Measurements from ENCODE around the gene VGF. TPM values are rescaled to one million over a fixed set of nuclear protein-coding genes. Genes with fewer than 3 reads are reported as not detected.

The VGF gene
- total RNA-seq, 1 donor from 2014 or later: 0.21 TPM

DNA sequence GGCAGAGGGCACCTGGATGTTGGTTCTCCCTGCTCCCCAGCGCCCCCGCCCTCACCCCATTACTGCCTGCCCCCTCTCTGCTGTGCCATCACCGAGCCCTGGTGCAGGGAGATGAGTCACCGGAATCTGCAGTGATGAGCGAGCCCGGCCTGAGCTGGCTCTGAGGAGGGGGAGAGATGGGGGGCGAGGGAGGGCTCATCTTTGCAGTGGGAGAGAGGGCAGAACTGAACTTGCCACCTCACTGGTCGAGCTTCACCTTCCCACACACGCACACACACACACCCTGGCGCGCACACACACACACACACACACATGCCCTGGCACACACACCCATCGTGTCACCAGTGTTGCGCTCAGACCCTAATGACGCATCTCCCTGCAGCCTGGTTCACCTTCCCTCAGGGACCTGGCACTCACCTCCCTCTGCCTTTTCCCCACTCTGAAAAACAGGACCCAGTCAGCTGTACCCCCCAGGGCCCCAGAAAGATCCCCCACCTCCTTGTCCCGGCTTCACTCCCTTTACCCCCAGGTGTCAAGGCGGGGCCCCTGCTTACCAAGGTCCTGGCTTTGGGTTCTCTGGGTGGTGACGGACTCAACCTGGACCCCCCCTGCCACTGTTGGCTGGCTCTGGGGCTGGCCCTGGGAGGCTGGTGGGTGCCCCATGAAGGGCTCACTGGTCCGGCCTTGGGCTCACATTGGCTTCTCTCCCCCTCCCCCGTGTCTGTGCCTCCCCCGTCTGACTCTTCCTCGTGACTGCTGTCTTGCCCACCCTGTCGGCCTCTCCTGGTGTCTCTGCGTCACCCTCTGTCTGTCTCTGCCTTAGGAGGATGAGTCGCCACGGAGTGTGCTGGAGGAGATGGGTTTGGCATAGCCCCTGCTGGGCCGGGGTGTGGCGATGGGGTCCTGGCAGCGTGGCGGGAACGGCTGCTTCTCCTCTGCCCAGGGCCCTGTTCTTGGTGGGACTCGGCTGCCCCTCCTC is 5.4 kb downstream of the VGF start:
- Mint-ChIP-seq H3K4me1 (ENCODE audit: low read depth) (peaks cover 13% of the 10 kb centered on the region), H3K4me3 (no peak overlapping the region), H3K27me3 (ENCODE audit: insufficient read depth) (peaks cover 15% of the 10 kb centered on the region), H3K9me3 (no peaks in the 10 kb centered on the region), H3K36me3 (ENCODE audit: low read depth) (peaks cover 20% of the 10 kb centered on the region), H3K27ac (no peak overlapping the region)
- no peak for DNase-seq (ENCODE audit: low spot score)
- intact Hi-C loops (cut with micrococcal nuclease): no loop called here

DNA sequence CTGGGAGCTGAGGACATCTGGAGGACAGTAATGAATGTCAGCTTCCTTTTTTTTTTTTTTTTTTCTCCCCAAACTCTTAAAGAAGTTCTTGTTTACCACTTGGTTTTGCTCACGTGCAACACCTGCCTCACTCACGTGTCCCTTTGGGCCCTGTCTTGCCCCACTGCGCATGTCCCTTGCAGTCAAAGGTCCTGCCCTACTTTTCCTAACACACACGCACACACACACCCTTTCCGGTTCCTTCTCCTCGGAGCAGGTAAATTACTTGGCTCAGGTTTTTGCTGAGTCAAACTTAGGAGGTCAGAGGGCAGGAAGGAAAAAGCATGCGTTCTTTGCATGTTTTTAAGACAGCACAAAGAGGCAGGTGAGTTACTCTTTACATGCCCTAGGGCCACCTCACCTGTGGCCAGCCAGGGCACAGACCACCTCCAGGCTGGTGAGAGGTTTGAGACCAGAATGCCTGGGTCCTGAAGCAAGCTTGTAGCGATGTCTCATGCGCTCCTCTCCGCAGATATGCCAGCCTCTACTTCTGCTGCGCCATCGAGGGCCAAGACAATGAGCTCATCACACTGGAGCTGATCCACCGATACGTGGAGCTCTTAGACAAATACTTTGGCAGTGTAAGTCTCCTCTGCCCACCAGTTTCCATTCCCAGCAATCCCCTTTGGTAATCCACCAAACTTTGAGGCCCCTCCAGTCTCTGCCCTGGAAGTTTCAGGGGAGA is 8.3 kb downstream of the VGF start:
- no peaks in the 10 kb centered on the region for H3K9me3 Mint-ChIP-seq

DNA sequence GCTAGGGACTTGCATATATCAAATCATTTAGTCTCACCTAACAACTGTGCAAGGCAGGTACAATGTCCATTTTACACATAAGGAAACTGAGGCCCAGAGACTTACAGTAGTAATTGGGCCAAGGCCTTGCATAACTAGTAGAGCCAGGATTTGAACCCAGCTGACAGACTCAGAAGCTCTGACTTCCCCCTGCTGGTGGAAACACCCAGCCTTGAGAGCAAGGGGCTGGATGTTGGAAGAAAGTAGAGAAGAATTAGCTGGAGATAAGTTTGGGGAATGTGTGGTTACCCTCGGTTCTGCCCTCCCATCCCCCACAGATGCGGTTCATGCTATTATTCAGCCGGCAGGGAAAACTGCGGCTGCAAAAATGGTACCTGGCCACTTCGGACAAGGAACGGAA is 9.1 kb downstream of the VGF start:
- Mint-ChIP-seq H3K36me3 (ENCODE audit: low read depth) (peaks cover 18% of the 10 kb centered on the region), H3K9me3 (no peaks in the 10 kb centered on the region), H3K27ac (no peak overlapping the region), H3K4me1 (ENCODE audit: low read depth) (peaks cover 14% of the 10 kb centered on the region), H3K4me3 (no peak overlapping the region), H3K27me3 (ENCODE audit: insufficient read depth) (peaks cover 11% of the 10 kb centered on the region)
- intact Hi-C loops (cut with micrococcal nuclease): no loop called here
- DNase-seq (ENCODE audit: low spot score): no peak

More for the DNA sequence above, 8.3 kb downstream of the VGF start:
- intact Hi-C loops (cut with micrococcal nuclease): no loop called here
- peaks cover 20% of the 10 kb centered on the region for H3K36me3 Mint-ChIP-seq (ENCODE audit: low read depth)
- peak overlapping the region; percentile 21 for H3K4me3 Mint-ChIP-seq
- DNase-seq (ENCODE audit: low spot score): no peak
- H3K4me1 Mint-ChIP-seq (ENCODE audit: low read depth): peaks cover 14% of the 10 kb centered on the region
- peaks cover 11% of the 10 kb centered on the region for H3K27me3 Mint-ChIP-seq (ENCODE audit: insufficient read depth)
- H3K27ac Mint-ChIP-seq: no peak overlapping the region

DNA sequence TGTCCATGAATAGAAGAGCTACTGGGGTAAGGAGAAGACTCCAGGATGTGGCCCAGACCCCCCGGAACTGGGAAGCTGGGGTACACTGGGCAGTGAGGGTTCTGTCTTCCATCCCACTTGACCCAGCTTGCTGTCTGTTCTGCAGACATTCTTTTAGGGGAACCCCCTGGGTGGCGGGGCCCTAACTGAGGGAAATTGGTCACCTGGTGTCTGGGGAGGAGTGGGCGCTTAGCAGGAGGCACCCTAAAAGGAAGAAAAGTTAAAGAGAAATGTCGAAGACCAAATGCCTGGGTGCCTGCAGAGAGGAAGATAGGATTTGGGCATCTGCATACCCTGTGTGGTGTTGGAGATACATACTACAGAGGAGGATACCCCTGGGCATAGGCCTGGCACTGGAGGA is 10.1 kb downstream of the VGF start:
- Mint-ChIP-seq H3K36me3 (ENCODE audit: low read depth) (peaks cover 11% of the 10 kb centered on the region), H3K27ac (no peak overlapping the region), H3K27me3 (ENCODE audit: insufficient read depth) (peaks cover 11% of the 10 kb centered on the region), H3K9me3 (no peaks in the 10 kb centered on the region), H3K4me3 (peak overlapping the region; percentile 83), H3K4me1 (ENCODE audit: low read depth) (peaks cover 14% of the 10 kb centered on the region)
- intact Hi-C loops (cut with micrococcal nuclease): no loop called here
- DNase-seq (ENCODE audit: low spot score): no peak

DNA sequence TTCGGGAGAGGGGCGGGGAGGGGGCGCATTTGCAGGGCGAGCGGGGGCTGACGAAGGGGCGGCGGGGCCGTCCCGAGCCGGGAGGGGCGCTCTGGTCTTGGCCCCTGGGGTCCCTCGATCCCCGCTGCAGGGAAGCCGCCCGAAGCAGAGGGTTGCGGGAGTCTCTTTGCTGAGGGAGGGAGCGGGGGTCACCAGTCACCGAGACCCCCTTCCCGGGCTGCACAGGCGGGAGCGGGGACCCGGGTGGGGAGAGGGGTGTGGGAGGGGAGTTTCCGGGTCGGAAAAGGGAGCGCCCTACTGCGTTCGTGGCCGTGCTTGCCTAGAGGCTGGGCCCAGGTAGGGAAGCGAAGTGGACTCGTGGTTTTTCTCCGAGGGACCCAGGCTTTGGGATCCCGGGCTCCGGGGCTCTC is 10.7 kb downstream of the VGF start:
- no peak for DNase-seq (ENCODE audit: low spot score)
- Mint-ChIP-seq H3K36me3 (ENCODE audit: low read depth) (peaks cover 10% of the 10 kb centered on the region), H3K4me3 (peak overlapping the region; percentile 83), H3K4me1 (ENCODE audit: low read depth) (peaks cover 14% of the 10 kb centered on the region), H3K27ac (peak overlapping the region; percentile 37), H3K27me3 (ENCODE audit: insufficient read depth) (peaks cover 12% of the 10 kb centered on the region), H3K9me3 (no peaks in the 10 kb centered on the region)
- intact Hi-C loops (cut with micrococcal nuclease): loop anchor here (1.0 kb wide), 6 partner anchors 10 to 98 kb away; partner anchors contain the start of genes PLOD3 and VGF

DNA sequence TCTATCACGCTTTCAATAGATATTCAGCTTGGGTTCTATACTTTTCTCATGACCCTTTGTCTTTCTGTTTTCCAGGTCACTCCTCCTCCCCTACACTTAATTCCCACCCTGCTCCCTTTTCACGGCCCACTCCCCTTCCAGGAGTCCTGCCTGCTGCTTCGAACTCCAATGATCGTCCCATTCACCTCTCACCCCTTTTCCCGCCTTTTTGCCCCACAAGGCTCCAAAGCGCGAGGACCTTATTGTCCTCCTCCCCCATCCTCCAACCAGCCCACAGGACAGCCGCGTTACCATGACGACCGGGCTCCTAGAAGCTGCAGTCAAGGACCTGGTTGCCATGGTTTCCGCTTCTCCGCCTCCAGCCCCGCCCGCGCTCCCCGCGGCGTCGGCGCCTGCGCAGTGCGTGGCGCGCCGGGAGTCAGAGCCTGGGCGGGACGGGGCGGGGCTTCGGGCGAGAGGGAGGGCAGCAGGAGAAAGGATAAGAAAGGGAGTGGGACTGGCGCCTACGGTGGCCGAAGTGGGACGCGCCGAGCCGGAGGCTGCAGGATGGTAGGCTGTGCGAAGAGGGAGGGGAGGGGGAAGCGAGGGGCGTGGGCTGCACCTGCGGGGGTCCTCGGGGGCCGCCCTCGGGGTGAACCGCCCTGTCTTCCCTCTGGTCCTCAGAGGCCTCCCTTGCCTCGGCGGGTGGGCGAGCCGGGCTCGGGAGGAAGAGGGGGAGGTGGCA is 11.2 kb downstream of the VGF start, which contains the start of gene AP1S1:
Gene AP1S1, plus strand, starts transcription at position 508 of the 724 bp plus-strand sequence. Its CDS starts 39 bp downstream, at position 547.
- Mint-ChIP-seq H3K4me1 (ENCODE audit: low read depth) (peaks cover 14% of the 10 kb centered on the region), H3K9me3 (no peaks in the 10 kb centered on the region), H3K4me3 (peak within 1 kb of the TSS; percentile 83), H3K27ac (peak within 1 kb of the TSS; percentile 57), H3K36me3 (ENCODE audit: low read depth) (peaks cover 10% of the 10 kb centered on the region), H3K27me3 (ENCODE audit: insufficient read depth) (peaks cover 15% of the 10 kb centered on the region)
- peak; percentile 92 for DNase-seq (ENCODE audit: low spot score)
- intact Hi-C loops (cut with micrococcal nuclease): loop anchor here (1.0 kb wide), 6 partner anchors 10 to 98 kb away; partner anchors contain the start of genes PLOD3 and VGF

DNA sequence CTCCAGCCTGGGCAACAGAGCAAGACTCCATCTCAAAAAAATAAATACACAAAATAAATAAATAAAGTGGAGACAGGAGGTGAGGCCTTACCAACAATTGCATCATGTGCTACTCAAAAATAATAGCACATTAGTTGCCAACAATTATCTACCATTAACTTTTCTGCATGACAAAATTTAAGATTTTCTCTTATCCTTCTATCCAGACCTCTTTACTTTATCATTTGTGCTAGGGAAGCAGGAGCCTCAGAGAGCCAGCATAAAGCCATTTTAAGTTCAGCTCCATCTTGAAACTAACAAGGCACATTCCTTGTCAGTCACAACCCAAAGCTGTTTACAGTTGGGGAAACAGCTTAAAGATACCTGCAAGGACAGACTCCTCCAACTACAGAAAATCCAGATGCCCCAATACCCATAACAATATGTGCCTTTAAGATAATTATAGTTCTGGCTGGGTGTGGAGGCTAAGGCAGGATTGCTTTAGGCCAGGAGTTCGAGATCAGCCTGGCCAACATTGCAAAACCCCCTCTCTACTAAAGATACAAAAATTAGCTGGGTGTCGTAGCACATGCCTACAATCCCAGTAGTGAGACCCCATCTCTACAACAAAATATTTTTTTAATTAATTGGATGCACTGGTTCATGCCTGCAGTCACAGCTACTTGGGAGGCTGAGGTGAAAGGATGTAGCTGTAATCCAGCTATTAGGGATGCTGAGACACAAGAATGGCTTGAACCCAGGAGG is 13.3 kb downstream of the VGF start:
- Mint-ChIP-seq H3K4me3 (no peak overlapping the region), H3K36me3 (ENCODE audit: low read depth) (peaks cover 7% of the 10 kb centered on the region), H3K9me3 (no peaks in the 10 kb centered on the region), H3K27ac (no peak overlapping the region), H3K4me1 (ENCODE audit: low read depth) (peaks cover 21% of the 10 kb centered on the region), H3K27me3 (ENCODE audit: insufficient read depth) (peaks cover 20% of the 10 kb centered on the region)
- no peak for DNase-seq (ENCODE audit: low spot score)
- intact Hi-C loops (cut with micrococcal nuclease): no loop called here

DNA sequence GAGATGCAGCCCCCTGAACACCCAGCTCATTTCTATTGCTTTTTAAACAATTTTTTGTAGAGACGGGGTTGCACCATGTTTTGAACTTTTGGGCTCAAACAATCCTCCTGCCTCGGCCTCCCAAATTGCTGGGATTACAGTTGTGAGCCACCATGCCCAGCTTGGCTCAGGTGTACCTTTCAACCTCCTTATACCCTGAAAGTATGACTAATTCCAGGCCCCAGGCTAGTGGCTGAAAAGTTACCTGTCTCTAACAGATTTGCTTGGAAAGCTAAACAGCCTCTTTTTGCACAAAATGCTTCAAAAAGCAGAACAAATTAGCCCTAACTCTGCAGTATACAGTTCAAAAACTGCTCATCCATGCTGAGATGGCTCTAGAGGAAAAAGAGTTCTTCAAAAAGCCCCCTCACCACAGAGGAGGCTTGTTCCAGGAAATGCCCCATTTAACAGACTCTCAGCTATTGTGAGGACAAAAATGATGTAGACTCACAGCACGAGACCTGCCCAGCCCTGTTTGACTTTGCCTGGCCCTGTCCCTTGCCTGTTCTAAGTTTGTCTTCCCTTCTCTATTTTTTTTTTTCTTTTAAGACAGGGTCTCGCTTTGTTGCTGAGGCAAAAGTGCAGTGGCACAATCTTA is 24.5 kb downstream of the VGF start:
- intact Hi-C loops (cut with micrococcal nuclease): no loop called here
- H3K4me3 Mint-ChIP-seq: no peak overlapping the region
- no peak overlapping the region for H3K27ac Mint-ChIP-seq
- no peaks in the 10 kb centered on the region for H3K36me3 Mint-ChIP-seq (ENCODE audit: low read depth)
- H3K9me3 Mint-ChIP-seq: no peaks in the 10 kb centered on the region
- peaks cover 35% of the 10 kb centered on the region for H3K27me3 Mint-ChIP-seq (ENCODE audit: insufficient read depth)
- peaks cover 41% of the 10 kb centered on the region for H3K4me1 Mint-ChIP-seq (ENCODE audit: low read depth)
- no peak for DNase-seq (ENCODE audit: low spot score)

DNA sequence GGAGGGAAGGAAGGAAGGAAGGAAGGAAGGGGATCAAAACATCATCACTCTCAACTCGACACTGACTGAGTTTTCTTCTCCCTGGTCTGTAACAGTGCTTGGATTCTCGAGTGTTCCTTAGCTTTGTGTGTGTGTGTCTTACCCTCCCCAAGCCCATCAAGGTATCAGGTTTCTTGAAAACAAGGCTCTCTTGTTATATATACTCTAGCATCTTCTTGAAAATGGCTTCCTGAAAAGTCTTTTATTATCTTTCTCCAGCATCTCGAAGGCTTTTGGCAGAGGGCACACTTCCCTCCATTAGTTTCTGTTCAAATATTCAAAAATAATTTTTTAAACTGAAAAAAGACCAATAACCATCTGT is 25.1 kb downstream of the VGF start:
- no peak overlapping the region for H3K4me3 Mint-ChIP-seq
- peaks cover 41% of the 10 kb centered on the region for H3K4me1 Mint-ChIP-seq (ENCODE audit: low read depth)
- H3K27me3 Mint-ChIP-seq (ENCODE audit: insufficient read depth): peaks cover 32% of the 10 kb centered on the region
- no peak overlapping the region for H3K27ac Mint-ChIP-seq
- no peaks in the 10 kb centered on the region for H3K9me3 Mint-ChIP-seq
- intact Hi-C loops (cut with micrococcal nuclease): no loop called here
- H3K36me3 Mint-ChIP-seq (ENCODE audit: low read depth): no peaks in the 10 kb centered on the region
- no peak for DNase-seq (ENCODE audit: low spot score)

DNA sequence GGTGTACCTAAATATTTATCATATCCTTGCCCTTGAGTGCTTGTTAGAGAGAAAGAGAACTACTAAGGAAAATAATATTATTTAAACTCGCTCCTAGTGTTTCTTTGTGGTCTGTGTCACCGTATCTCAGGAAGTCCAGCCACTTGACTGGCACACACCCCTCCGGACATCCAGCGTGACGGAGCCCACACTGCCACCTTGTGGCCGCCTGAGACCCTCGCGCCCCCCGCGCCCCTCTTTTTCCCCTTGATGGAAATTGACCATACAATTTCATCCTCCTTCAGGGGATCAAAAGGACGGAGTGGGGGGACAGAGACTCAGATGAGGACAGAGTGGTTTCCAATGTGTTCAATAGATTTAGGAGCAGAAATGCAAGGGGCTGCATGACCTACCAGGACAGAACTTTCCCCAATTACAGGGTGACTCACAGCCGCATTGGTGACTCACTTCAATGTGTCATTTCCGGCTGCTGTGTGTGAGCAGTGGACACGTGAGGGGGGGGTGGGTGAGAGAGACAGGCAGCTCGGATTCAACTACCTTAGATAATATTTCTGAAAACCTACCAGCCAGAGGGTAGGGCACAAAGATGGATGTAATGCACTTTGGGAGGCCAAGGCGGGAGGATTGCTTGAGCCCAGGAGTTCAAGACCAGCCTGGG is 27.0 kb downstream of the VGF start:
- H3K27me3 Mint-ChIP-seq (ENCODE audit: insufficient read depth): peaks cover 28% of the 10 kb centered on the region
- H3K36me3 Mint-ChIP-seq (ENCODE audit: low read depth): no peaks in the 10 kb centered on the region
- intact Hi-C loops (cut with micrococcal nuclease): loop anchor here (1.0 kb wide), 3 partner anchors 16 to 80 kb away; partner anchors contain the start of genes AP1S1, TRIM56 and ZNHIT1
- H3K4me1 Mint-ChIP-seq (ENCODE audit: low read depth): peaks cover 57% of the 10 kb centered on the region
- H3K4me3 Mint-ChIP-seq: peak overlapping the region; percentile 67
- peak overlapping the region; percentile 79 for H3K27ac Mint-ChIP-seq
- H3K9me3 Mint-ChIP-seq: no peaks in the 10 kb centered on the region
- peak; percentile 64 for DNase-seq (ENCODE audit: low spot score)

DNA sequence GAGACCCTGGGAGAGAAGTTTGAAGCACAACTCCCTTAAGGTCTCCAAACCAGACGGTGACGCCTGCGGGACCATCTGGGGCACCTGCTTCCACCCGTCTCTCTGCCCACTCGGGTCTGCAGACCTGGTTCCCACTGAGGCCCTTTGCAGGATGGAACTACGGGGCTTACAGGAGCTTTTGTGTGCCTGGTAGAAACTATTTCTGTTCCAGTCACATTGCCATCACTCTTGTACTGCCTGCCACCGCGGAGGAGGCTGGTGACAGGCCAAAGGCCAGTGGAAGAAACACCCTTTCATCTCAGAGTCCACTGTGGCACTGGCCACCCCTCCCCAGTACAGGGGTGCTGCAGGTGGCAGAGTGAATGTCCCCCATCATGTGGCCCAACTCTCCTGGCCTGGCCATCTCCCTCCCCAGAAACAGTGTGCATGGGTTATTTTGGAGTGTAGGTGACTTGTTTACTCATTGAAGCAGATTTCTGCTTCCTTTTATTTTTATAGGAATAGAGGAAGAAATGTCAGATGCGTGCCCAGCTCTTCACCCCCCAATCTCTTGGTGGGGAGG is 27.6 kb downstream of the VGF start:
- intact Hi-C loops (cut with micrococcal nuclease): loop anchor here (1.0 to 2.0 kb wide), 4 partner anchors 15 to 81 kb away; partner anchors contain the start of genes AP1S1, TRIM56 and ZNHIT1
- peak overlapping the region; percentile 79 for H3K27ac Mint-ChIP-seq
- H3K27me3 Mint-ChIP-seq (ENCODE audit: insufficient read depth): peaks cover 29% of the 10 kb centered on the region
- no peaks in the 10 kb centered on the region for H3K36me3 Mint-ChIP-seq (ENCODE audit: low read depth)
- H3K4me1 Mint-ChIP-seq (ENCODE audit: low read depth): peaks cover 57% of the 10 kb centered on the region
- peak overlapping the region; percentile 67 for H3K4me3 Mint-ChIP-seq
- H3K9me3 Mint-ChIP-seq: no peaks in the 10 kb centered on the region
- no peak for DNase-seq (ENCODE audit: low spot score)
